GM18861 (cell line): ENCODE data around the gene CALCR.
"Not testable (repeated sequence)": the region's sequence is repeated elsewhere in the genome, so short reads cannot be mapped to it uniquely, and the experiment has no call there.

Source experiments
- ATAC-seq: cut with Tn5 transposase; IDR thresholded peaks from one replicate; pipeline ENCODE4 v1.9.1; 2021; ENCODE audit not compliant: unreplicated experiment

The CALCR gene

GRCh38 chr7:93562106-93562505 is 12.4 kb downstream of the CALCR start:
- ATAC-seq = no peak

- ATAC-seq = no peak
Observed at GRCh38 chr7:93559639-93560491, 14.7 kb downstream of the CALCR start.

GRCh38 chr7:93558705-93559614 is 15.6 kb downstream of the CALCR start:
- ATAC-seq = no peak

- ATAC-seq = no peak
Observed at GRCh38 chr7:93551931-93552330, 22.6 kb downstream of the CALCR start.

GRCh38 chr7:93551063-93551895 is 23.2 kb downstream of the CALCR start:
- ATAC-seq = no peak

- no peak for ATAC-seq
Observed at GRCh38 chr7:93547716-93548115, 26.8 kb downstream of the CALCR start.

- no peak for ATAC-seq
Observed at GRCh38 chr7:93544691-93545090, 29.8 kb downstream of the CALCR start.

GRCh38 chr7:93538061-93538460 is 36.5 kb downstream of the CALCR start:
- no peak for ATAC-seq

GRCh38 chr7:93535616-93536015 is 38.9 kb downstream of the CALCR start:
- ATAC-seq = no peak

GRCh38 chr7:93530701-93531100 is 43.8 kb downstream of the CALCR start:
- no peak for ATAC-seq

GRCh38 chr7:93516834-93517233 is 57.7 kb downstream of the CALCR start:
- no peak for ATAC-seq

- ATAC-seq = no peak
Observed at GRCh38 chr7:93515144-93515543, 59.4 kb downstream of the CALCR start.

- no peak for ATAC-seq
Observed at GRCh38 chr7:93509303-93509702, 65.2 kb downstream of the CALCR start.

- ATAC-seq = no peak
Observed at GRCh38 chr7:93503088-93503487, 71.4 kb downstream of the CALCR start.

- not testable (repeated sequence) for ATAC-seq
Observed at GRCh38 chr7:93491860-93492259, 82.7 kb downstream of the CALCR start.

- ATAC-seq = no peak
Observed at GRCh38 chr7:93476491-93477344, 97.8 kb downstream of the CALCR start.

- ATAC-seq = no peak
Observed at GRCh38 chr7:93475811-93476210, 98.7 kb downstream of the CALCR start.

- no peak for ATAC-seq
Observed at GRCh38 chr7:93471456-93471855, 103.1 kb downstream of the CALCR start.

- ATAC-seq = no peak
Observed at GRCh38 chr7:93463764-93464163, 110.8 kb downstream of the CALCR start.

GRCh38 chr7:93461350-93461749 is 113.2 kb downstream of the CALCR start:
- no peak for ATAC-seq
